Activated naive CD8-positive, alpha-beta T cell treated with anti-CD3 and anti-CD28 coated beads, Interleukin-2, amount 50 U/mL, for 24 hours (primary cell): ENCODE results near the gene RALGAPA1.

Experiments
- ATAC-seq: fragments of 150-1000 bp; cut with Tn5 transposase; one replicate; pipeline ENCODE4 v1.10.0; 2021
- DNase-seq: peaks from one replicate; pipeline ENCODE4 v3.0.0; 2021
- H3K27ac Mint-ChIP-seq: one replicate; pipeline ENCODE4 v1.8.0; 2021; ENCODE audit warnings: mild to moderate bottlenecking, mixed read lengths
- H3K27me3 Mint-ChIP-seq: one replicate; pipeline ENCODE4 v1.8.0; 2021; ENCODE audit warnings: mixed read lengths
- H3K36me3 Mint-ChIP-seq: one replicate; pipeline ENCODE4 v1.8.0; 2021; ENCODE audit warnings: low read depth, mixed read lengths
- H3K4me1 Mint-ChIP-seq: one replicate; pipeline ENCODE4 v1.8.0; 2021; ENCODE audit warnings: mixed read lengths
- H3K4me3 Mint-ChIP-seq: one replicate; pipeline ENCODE4 v1.8.0; 2021; ENCODE audit warnings: mild to moderate bottlenecking, moderate library complexity, mixed read lengths
- H3K9me3 Mint-ChIP-seq: one replicate; pipeline ENCODE4 v1.8.0; 2021; ENCODE audit warnings: mixed read lengths

The RALGAPA1 gene

GRCh38 chr14:35557221-35557747 lies 251.8 kb downstream of the RALGAPA1 start:
- no peaks in the 10 kb centered on the region for H3K36me3 Mint-ChIP-seq
- no peak overlapping the region for H3K4me3 Mint-ChIP-seq
- no peak overlapping the region for H3K27ac Mint-ChIP-seq
- no peaks in the 10 kb centered on the region for H3K9me3 Mint-ChIP-seq
- no peaks in the 10 kb centered on the region for H3K4me1 Mint-ChIP-seq
- ATAC-seq (no peak), DNase-seq (no peak)
- H3K27me3 Mint-ChIP-seq = no peaks in the 10 kb centered on the region

GRCh38 chr14:35556548-35556947 lies 252.5 kb downstream of the RALGAPA1 start:
- H3K9me3 Mint-ChIP-seq = no peaks in the 10 kb centered on the region
- no peaks in the 10 kb centered on the region for H3K36me3 Mint-ChIP-seq
- ATAC-seq (no peak), DNase-seq (no peak)
- no peak overlapping the region for H3K27ac Mint-ChIP-seq
- H3K27me3 Mint-ChIP-seq = no peaks in the 10 kb centered on the region
- H3K4me3 Mint-ChIP-seq = no peak overlapping the region
- no peaks in the 10 kb centered on the region for H3K4me1 Mint-ChIP-seq

- DNase-seq (no peak), ATAC-seq (no peak)
- Mint-ChIP-seq H3K4me3 (no peak overlapping the region), H3K9me3 (no peaks in the 10 kb centered on the region), H3K36me3 (no peaks in the 10 kb centered on the region), H3K27ac (no peak overlapping the region), H3K27me3 (no peaks in the 10 kb centered on the region), H3K4me1 (no peaks in the 10 kb centered on the region)
These were observed 255.3 kb downstream of the RALGAPA1 start for GRCh38 chr14:35553808-35554207.

GRCh38 chr14:35551081-35551480 lies 258.0 kb downstream of the RALGAPA1 start:
- no peak overlapping the region for H3K4me3 Mint-ChIP-seq
- no peaks in the 10 kb centered on the region for H3K27me3 Mint-ChIP-seq
- no peak for DNase-seq
- no peaks in the 10 kb centered on the region for H3K9me3 Mint-ChIP-seq
- H3K27ac Mint-ChIP-seq = no peak overlapping the region
- H3K4me1 Mint-ChIP-seq = no peaks in the 10 kb centered on the region
- peaks cover 3% of the 10 kb centered on the region for H3K36me3 Mint-ChIP-seq
- ATAC-seq = no peak

GRCh38 chr14:35549551-35549950 lies 259.5 kb downstream of the RALGAPA1 start:
- Mint-ChIP-seq H3K27me3 (no peaks in the 10 kb centered on the region), H3K9me3 (no peaks in the 10 kb centered on the region), H3K36me3 (peaks cover 3% of the 10 kb centered on the region), H3K4me3 (no peak overlapping the region), H3K27ac (no peak overlapping the region), H3K4me1 (no peaks in the 10 kb centered on the region)
- DNase-seq (no peak), ATAC-seq (no peak)

- Mint-ChIP-seq H3K36me3 (peaks cover 4% of the 10 kb centered on the region), H3K27ac (no peak overlapping the region), H3K9me3 (no peaks in the 10 kb centered on the region), H3K4me1 (no peaks in the 10 kb centered on the region), H3K27me3 (no peaks in the 10 kb centered on the region), H3K4me3 (no peak overlapping the region)
- DNase-seq = no peak
- no peak for ATAC-seq
These were observed 266.1 kb downstream of the RALGAPA1 start for GRCh38 chr14:35543006-35543405.

GRCh38 chr14:35539969-35540368 lies 269.1 kb downstream of the RALGAPA1 start:
- Mint-ChIP-seq H3K27ac (no peak overlapping the region), H3K36me3 (peaks cover 6% of the 10 kb centered on the region)
- ATAC-seq = no peak

GRCh38 chr14:35535483-35536112 lies 273.5 kb downstream of the RALGAPA1 start:
- Mint-ChIP-seq H3K27me3 (peaks cover 47% of the 10 kb centered on the region), H3K9me3 (no peaks in the 10 kb centered on the region), H3K27ac (no peak overlapping the region), H3K4me1 (peaks cover 14% of the 10 kb centered on the region), H3K4me3 (peak overlapping the region; percentile 68), H3K36me3 (peaks cover 3% of the 10 kb centered on the region)
- no peak for DNase-seq
- ATAC-seq = no peak

More at GRCh38 chr14:35539969-35540368, 269.1 kb downstream of the RALGAPA1 start:
- DNase-seq = no peak
- Mint-ChIP-seq H3K4me1 (peaks cover 8% of the 10 kb centered on the region), H3K27me3 (peaks cover 21% of the 10 kb centered on the region), H3K9me3 (no peaks in the 10 kb centered on the region), H3K4me3 (no peak overlapping the region)

GRCh38 chr14:35534873-35535482 lies 274.1 kb downstream of the RALGAPA1 start:
- peaks cover 53% of the 10 kb centered on the region for H3K27me3 Mint-ChIP-seq
- no peaks in the 10 kb centered on the region for H3K9me3 Mint-ChIP-seq
- H3K4me3 Mint-ChIP-seq = peak overlapping the region; percentile 68
- H3K4me1 Mint-ChIP-seq = peaks cover 14% of the 10 kb centered on the region
- no peak overlapping the region for H3K27ac Mint-ChIP-seq
- peaks cover 3% of the 10 kb centered on the region for H3K36me3 Mint-ChIP-seq
- ATAC-seq (peak; percentile 80), DNase-seq (peak; percentile 76)

GRCh38 chr14:35534208-35534872 lies 274.8 kb downstream of the RALGAPA1 start:
- Mint-ChIP-seq H3K9me3 (no peaks in the 10 kb centered on the region), H3K27me3 (peaks cover 57% of the 10 kb centered on the region), H3K36me3 (peaks cover 3% of the 10 kb centered on the region), H3K27ac (no peak overlapping the region), H3K4me1 (peaks cover 14% of the 10 kb centered on the region), H3K4me3 (peak overlapping the region; percentile 68)
- ATAC-seq = no peak
- peak; percentile 7 for DNase-seq

- Mint-ChIP-seq H3K9me3 (no peaks in the 10 kb centered on the region), H3K4me3 (peak within 1 kb of the TSS; percentile 68), H3K27ac (no peak within 1 kb of the TSS), H3K27me3 (peaks cover 60% of the 10 kb centered on the region), H3K36me3 (peaks cover 3% of the 10 kb centered on the region), H3K4me1 (peaks cover 14% of the 10 kb centered on the region)
- DNase-seq (peak; percentile 82), ATAC-seq (peak; percentile 72)
These were observed 275.5 kb downstream of the RALGAPA1 start, which contains the start of gene INSM2 for GRCh38 chr14:35533357-35534207. Gene INSM2 (plus strand): TSS chr14:35534164. CDS start chr14:35534253, 89 bp downstream.

- Mint-ChIP-seq H3K27ac (no peak overlapping the region), H3K4me3 (peak overlapping the region; percentile 60), H3K4me1 (peaks cover 14% of the 10 kb centered on the region), H3K36me3 (peaks cover under 1% of the 10 kb centered on the region), H3K27me3 (peaks cover 62% of the 10 kb centered on the region), H3K9me3 (no peaks in the 10 kb centered on the region)
- ATAC-seq (no peak), DNase-seq (peak; percentile 2)
These were observed 276.2 kb downstream of the RALGAPA1 start for GRCh38 chr14:35532783-35533356.

GRCh38 chr14:35531960-35532747 lies 276.9 kb downstream of the RALGAPA1 start:
- Mint-ChIP-seq H3K4me3 (no peak overlapping the region), H3K9me3 (no peaks in the 10 kb centered on the region), H3K4me1 (peaks cover 14% of the 10 kb centered on the region), H3K27ac (no peak overlapping the region), H3K27me3 (peaks cover 62% of the 10 kb centered on the region), H3K36me3 (no peaks in the 10 kb centered on the region)
- ATAC-seq (no peak), DNase-seq (no peak)
